ENCODE data around the gene PRR23A.
"Not testable (repeated sequence)": the region's sequence is repeated elsewhere in the genome, so short reads cannot be mapped to it uniquely, and the experiment has no call there.

The PRR23A gene

DNA sequence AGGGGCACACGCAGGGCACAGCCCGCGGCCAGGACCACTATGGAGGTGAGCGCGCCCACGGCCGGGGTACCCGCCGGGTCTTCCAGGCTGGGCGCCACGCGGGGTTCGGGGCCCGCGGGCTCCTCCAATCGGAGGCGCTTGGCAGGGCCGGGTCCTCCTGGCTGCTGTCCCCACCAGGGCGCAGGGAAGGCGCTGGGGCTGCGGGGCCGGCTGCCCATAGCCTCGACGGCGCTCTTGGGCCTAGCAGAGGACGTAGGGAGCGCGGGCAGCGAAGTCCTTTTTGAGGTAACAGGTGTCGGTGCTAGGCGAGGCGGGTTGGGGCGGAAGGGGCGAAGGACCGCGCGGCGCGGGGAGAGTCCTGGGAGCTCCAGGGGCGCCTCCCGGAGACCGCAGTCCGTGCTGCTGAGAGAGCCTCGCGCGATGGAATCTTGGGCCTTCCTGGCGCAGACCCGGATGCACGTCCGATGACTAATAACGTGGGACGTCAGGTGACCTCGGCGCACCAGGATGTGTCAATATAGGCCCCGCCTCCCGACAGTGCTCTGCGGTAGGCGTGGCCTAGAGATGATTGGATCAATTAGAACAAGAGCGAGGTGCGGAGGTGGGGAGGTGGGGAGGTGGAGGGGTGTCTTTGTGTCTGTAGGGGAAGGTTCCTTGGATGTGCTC, at the start of gene PRR23A:
TSS of gene PRR23A (minus strand) at position 218 of the 666 bp plus-strand sequence. CDS start at position 218, 0 bp downstream.
- H3K9me3 ChIP-seq (ENCODE audit: control insufficient read depth, low read length), result peaks cover 10% of the 10 kb centered on the region
- no peaks in the 10 kb centered on the region for H3K27me3 ChIP-seq (replicated peaks; ENCODE audit: control insufficient read depth, insufficient read depth, low read length)
- no peak for DNase-seq (ENCODE audit: low read depth)
- no peak within 1 kb of the TSS for H3K9ac ChIP-seq (ENCODE audit: low read length)
- H3K36me3 ChIP-seq (ENCODE audit: control insufficient read depth, insufficient read depth, low read length, severe bottlenecking), result no peaks in the 10 kb centered on the region
- H3K4me3 ChIP-seq (ENCODE audit: low read length), result no peak within 1 kb of the TSS
- no peaks in the 10 kb centered on the region for H3K4me1 ChIP-seq (ENCODE audit: control insufficient read depth, insufficient read depth, low read length)

DNA sequence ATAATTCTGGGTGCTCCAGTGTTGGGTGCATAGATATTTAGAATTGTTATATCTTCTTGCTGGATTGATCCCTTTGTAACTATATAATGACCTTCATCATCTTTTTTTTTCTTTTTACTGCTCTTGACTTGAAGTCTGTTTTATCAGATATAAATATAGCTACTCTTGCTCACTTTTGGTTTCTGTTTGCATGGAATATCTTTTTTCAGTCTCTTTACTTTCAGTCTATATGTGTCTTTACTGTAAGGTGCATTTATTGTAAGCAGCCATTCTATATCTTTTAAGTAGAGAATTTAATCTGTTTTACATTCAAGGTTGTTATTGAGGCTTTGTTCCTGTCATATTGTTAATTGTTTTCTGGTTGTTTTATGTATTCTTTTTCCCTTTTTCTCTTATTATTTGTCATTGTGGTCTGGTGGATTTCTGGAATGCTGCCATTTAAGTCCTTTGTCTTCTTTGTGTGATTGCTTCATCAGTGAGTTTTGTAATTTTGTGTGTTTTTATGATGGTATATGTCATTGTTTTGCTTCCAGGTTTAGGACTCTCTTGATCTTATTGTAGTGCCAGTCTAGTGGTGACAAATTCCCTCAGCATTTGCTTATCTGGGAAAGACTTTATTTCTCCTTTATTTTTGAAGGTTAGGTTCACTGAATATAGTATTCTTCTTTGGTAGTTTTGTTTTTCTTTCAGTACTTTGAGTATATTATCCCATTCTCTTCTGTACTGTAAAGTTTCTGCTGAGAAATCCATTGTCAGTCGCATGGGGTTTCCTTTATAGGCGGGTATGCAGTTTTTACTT, 46.9 kb upstream of the PRR23A start:
- no peak overlapping the region for H3K9ac ChIP-seq (ENCODE audit: low read length)
- DNase-seq (ENCODE audit: low read depth), result no peak
- no peaks in the 10 kb centered on the region for H3K27me3 ChIP-seq (replicated peaks; ENCODE audit: control insufficient read depth, insufficient read depth, low read length)
- no peaks in the 10 kb centered on the region for H3K36me3 ChIP-seq (ENCODE audit: control insufficient read depth, insufficient read depth, low read length, severe bottlenecking)
- H3K4me1 ChIP-seq (ENCODE audit: control insufficient read depth, insufficient read depth, low read length), result no peaks in the 10 kb centered on the region
- no peak overlapping the region for H3K4me3 ChIP-seq (ENCODE audit: low read length)
- H3K9me3 ChIP-seq (ENCODE audit: control insufficient read depth, low read length), result peaks cover 20% of the 10 kb centered on the region

DNA sequence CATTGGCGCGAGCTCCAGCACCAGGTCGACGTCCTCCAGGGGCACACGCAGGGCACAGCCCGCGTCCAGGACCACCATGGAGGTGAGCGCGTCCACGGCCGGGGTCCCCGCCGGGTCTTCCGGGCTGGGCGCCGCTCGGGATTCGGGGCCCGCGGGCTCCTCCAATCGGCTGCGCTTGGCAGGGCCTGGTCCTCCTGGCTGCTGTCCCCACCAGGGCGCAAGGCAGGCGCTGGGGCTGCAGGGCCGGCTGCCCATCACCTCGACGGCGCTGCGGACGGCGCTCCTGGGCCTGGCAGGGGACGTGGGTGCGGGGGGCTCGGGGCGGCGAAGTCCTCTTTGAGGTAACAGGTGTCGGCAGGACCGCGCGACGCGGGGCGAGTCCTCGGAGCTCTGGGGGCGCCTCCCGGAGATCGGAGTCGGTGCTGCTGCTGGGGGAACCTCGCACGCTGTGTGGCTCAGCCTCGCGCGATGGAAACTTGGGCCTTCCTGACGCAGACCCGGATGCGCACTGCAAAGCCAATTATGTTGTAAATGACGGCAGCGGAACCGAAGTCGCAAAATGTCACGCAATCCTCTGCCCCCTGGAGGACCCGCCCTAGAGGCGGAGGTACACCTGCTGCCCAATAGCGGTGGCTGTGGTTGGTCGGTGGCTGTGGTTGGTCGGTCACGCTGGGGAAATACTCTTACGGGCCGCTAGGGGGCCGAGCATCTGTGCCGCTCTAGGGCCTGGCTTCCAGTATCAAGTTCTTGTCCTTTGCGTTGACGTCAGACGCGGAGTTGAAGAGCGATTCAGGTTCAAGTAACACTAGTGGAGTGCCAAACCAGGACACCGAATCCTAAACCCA, 38.5 kb upstream of the PRR23A start, which contains the start of gene PRR23C:
TSS of gene PRR23C (minus strand) at position 527 of the 845 bp plus-strand sequence. CDS start at position 255, 272 bp downstream.
- Histone ChIP-seq H3K4me1 (ENCODE audit: control insufficient read depth, insufficient read depth, low read length) (no peaks in the 10 kb centered on the region), H3K4me3 (ENCODE audit: low read length) (no peak within 1 kb of the TSS), H3K9me3 (ENCODE audit: control insufficient read depth, low read length) (no peaks in the 10 kb centered on the region), H3K9ac (ENCODE audit: low read length) (no peak within 1 kb of the TSS), H3K36me3 (ENCODE audit: control insufficient read depth, insufficient read depth, low read length, severe bottlenecking) (no peaks in the 10 kb centered on the region), H3K27me3 (replicated peaks; ENCODE audit: control insufficient read depth, insufficient read depth, low read length) (no peaks in the 10 kb centered on the region)
- no peak for DNase-seq (ENCODE audit: low read depth)

DNA sequence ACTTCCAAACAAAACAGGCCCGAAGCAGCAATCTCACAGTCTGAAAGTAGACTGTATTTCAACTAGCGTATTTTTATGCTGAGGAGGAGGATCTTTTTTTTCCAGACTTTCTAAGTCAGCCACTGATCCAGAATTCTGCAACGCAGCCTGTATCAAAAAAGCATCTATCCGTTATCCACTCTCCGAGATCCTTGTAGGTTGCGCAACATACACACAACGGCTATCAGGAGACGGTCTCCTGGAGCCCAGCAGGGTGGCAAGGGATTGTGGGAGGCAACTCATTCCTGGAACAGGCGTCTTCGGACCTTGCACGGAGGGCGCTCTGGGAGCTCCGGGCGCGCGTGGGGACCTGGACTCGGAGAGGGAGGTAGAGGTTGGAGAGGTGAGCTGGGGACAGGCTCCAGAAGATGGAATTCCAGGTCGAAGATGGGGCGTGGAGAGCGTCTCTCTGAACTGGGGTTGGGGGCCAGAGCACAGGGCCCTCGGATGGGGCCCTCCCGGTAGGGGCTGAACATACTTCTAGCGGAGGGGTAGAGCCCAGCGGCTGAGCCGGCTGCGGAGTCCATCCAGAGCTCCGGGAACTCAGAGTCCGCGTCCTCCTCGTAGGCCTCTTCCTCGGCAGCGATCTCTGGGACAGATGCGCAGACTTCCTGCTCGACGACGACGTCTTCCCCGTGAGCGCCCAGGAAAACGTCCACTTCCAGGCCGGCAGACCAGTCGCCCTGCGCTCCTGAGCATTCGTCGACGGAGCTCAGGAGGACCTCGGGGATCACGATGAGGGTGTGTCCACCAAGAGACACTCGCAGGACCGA, 37.7 kb upstream of the PRR23A start:
- Histone ChIP-seq H3K27me3 (replicated peaks; ENCODE audit: control insufficient read depth, insufficient read depth, low read length) (no peaks in the 10 kb centered on the region), H3K9ac (ENCODE audit: low read length) (no peak overlapping the region), H3K4me1 (ENCODE audit: control insufficient read depth, insufficient read depth, low read length) (no peaks in the 10 kb centered on the region), H3K9me3 (ENCODE audit: control insufficient read depth, low read length) (no peaks in the 10 kb centered on the region), H3K4me3 (ENCODE audit: low read length) (no peak overlapping the region), H3K36me3 (ENCODE audit: control insufficient read depth, insufficient read depth, low read length, severe bottlenecking) (no peaks in the 10 kb centered on the region)
- no peak for DNase-seq (ENCODE audit: low read depth)

DNA sequence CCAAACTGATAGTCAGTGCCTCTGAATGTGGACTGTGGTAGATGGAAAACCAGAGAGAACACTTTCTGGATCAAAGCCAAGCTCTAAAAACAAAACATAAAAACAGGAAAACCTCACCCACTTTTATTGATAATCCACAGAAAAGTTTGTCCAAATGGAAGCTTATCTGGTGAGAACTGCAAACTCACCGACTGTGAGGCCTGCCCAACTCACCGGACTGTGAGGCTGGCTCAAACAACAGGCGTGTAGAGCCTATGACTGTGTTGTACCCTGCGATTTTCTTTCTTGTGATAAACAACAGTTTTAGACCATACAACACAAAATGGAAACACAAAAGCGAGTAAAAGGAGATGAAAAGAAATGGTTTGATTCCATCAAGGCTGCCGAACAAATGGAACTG, 31.4 kb upstream of the PRR23A start:
- no peaks in the 10 kb centered on the region for H3K27me3 ChIP-seq (replicated peaks; ENCODE audit: control insufficient read depth, insufficient read depth, low read length)
- DNase-seq (ENCODE audit: low read depth), result no peak
- H3K4me1 ChIP-seq (ENCODE audit: control insufficient read depth, insufficient read depth, low read length), result no peaks in the 10 kb centered on the region
- no peak overlapping the region for H3K9ac ChIP-seq (ENCODE audit: low read length)
- H3K36me3 ChIP-seq (ENCODE audit: control insufficient read depth, insufficient read depth, low read length, severe bottlenecking), result no peaks in the 10 kb centered on the region
- no peak overlapping the region for H3K4me3 ChIP-seq (ENCODE audit: low read length)
- peaks cover under 1% of the 10 kb centered on the region for H3K9me3 ChIP-seq (ENCODE audit: control insufficient read depth, low read length)

DNA sequence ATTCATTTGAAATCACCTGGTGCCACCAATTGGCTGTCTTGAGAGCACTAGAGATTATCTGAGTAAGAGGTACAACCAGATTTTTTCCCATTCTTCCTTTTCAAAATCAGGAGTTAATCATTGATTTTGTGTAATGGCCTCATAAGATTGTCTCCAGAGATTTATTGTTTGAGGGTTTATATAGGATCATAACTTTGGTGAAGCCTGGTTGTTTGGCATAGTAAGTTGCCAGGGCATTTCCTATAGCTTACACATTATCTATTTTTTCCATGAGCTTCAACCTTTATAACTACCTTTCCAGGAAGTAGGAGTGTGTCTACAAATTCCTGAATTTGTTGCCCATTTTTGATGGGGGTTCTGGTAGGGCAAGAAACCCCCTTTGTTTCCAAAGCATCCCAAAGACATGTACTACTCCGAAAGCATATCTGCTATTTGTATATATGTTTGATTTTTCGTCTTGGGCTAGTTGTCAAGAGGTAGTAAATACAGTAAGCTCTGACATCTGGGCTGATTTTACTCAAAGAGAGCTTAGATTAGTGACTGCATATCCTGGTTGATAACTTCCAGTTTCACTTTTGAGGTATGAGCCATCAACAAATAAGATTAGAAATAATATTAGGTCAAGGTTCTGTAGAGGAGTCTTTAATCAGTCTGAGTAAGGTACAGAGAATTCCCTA, 26.4 kb upstream of the PRR23A start:
- Histone ChIP-seq H3K4me3 (ENCODE audit: low read length) (no peak overlapping the region), H3K9ac (ENCODE audit: low read length) (no peak overlapping the region), H3K4me1 (ENCODE audit: control insufficient read depth, insufficient read depth, low read length) (no peaks in the 10 kb centered on the region), H3K36me3 (ENCODE audit: control insufficient read depth, insufficient read depth, low read length, severe bottlenecking) (no peaks in the 10 kb centered on the region), H3K9me3 (ENCODE audit: control insufficient read depth, low read length) (peaks cover 11% of the 10 kb centered on the region), H3K27me3 (replicated peaks; ENCODE audit: control insufficient read depth, insufficient read depth, low read length) (no peaks in the 10 kb centered on the region)
- no peak for DNase-seq (ENCODE audit: low read depth)

DNA sequence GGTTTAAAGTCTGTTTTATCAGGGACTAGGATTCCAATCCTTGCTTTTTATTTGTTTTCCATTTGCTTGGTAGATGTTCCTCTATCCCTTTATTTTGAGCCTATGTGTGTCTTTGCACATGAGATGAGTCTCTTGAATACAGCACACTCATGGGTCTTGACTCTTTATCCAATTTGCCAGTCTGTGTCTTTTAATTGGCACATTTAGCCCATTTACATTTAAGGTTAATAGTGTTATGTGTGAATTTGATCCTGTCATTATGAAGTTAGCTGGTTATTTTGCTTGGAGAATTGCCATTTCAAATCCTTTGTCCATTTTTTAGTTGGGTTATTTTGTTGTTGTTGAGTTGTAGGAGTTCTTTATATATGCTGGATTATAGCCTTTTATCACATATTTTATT, 24.5 kb upstream of the PRR23A start:
- not testable (repeated sequence) for H3K27me3 ChIP-seq (replicated peaks; ENCODE audit: control insufficient read depth, insufficient read depth, low read length); H3K4me1 ChIP-seq (ENCODE audit: control insufficient read depth, insufficient read depth, low read length); H3K9ac ChIP-seq (ENCODE audit: low read length); DNase-seq (ENCODE audit: low read depth); H3K4me3 ChIP-seq (ENCODE audit: low read length); H3K36me3 ChIP-seq (ENCODE audit: control insufficient read depth, insufficient read depth, low read length, severe bottlenecking)
- peaks cover 11% of the 10 kb centered on the region for H3K9me3 ChIP-seq (ENCODE audit: control insufficient read depth, low read length)

DNA sequence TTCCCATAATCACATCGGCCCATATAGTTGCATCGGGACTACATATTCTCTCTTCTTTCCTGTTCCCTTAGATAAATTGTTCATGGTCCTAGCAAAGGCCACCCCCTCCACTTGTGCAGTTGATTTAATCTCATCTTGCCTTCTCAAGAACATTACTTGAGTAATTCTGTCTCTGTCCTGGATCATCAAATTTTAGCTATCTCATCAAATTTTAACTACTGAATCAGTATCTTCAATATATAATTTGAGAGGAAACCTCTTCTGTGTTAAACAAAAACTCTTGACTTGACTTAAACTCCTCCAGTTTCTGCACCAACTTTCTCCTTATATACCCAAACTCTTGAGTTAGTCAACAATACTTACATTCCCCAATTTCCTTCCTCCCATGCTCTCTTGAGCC, 18.9 kb upstream of the PRR23A start:
- H3K36me3 ChIP-seq (ENCODE audit: control insufficient read depth, insufficient read depth, low read length, severe bottlenecking), result no peaks in the 10 kb centered on the region
- no peak for DNase-seq (ENCODE audit: low read depth)
- H3K27me3 ChIP-seq (replicated peaks; ENCODE audit: control insufficient read depth, insufficient read depth, low read length), result no peaks in the 10 kb centered on the region
- no peaks in the 10 kb centered on the region for H3K4me1 ChIP-seq (ENCODE audit: control insufficient read depth, insufficient read depth, low read length)
- H3K4me3 ChIP-seq (ENCODE audit: low read length), result no peak overlapping the region
- H3K9ac ChIP-seq (ENCODE audit: low read length), result no peak overlapping the region
- no peaks in the 10 kb centered on the region for H3K9me3 ChIP-seq (ENCODE audit: control insufficient read depth, low read length)

DNA sequence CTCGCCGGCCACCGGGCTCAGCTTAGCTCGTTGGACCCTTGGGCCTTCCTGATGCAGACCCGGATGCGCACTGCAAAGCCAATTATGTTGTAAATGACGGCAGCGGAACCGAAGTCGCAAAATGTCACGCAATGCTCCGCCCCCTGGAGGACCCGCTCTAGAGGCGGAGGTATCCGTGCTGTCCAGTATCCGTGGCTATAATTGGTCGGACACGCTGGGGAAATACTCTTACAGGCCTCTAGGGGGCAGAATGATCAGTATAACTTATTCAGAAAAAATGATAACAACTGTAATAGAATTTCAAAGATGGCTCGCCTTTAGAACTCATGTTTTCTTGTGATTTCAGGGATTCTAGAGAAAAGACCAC, 14.8 kb upstream of the PRR23A start, which contains the start of gene PRR23B:
TSS of gene PRR23B (minus strand) at position 59 of the 367 bp plus-strand sequence. CDS start 265 bp downstream, outside the sequence.
- Histone ChIP-seq H3K9ac (ENCODE audit: low read length) (no peak within 1 kb of the TSS), H3K4me3 (ENCODE audit: low read length) (no peak within 1 kb of the TSS), H3K4me1 (ENCODE audit: control insufficient read depth, insufficient read depth, low read length) (no peaks in the 10 kb centered on the region), H3K9me3 (ENCODE audit: control insufficient read depth, low read length) (no peaks in the 10 kb centered on the region), H3K27me3 (replicated peaks; ENCODE audit: control insufficient read depth, insufficient read depth, low read length) (no peaks in the 10 kb centered on the region), H3K36me3 (ENCODE audit: control insufficient read depth, insufficient read depth, low read length, severe bottlenecking) (no peaks in the 10 kb centered on the region)
- no peak for DNase-seq (ENCODE audit: low read depth)

All from adipocyte (in vitro differentiated cells).